ENCODE measurements around the gene TMEM205. TPM values are rescaled to one million over a fixed set of nuclear protein-coding genes. Genes with fewer than 3 reads are reported as not detected.

The TMEM205 gene
- total RNA-seq, 6 donors from 2014 or later = 85.9 to 260 (median 132) TPM

DNA sequence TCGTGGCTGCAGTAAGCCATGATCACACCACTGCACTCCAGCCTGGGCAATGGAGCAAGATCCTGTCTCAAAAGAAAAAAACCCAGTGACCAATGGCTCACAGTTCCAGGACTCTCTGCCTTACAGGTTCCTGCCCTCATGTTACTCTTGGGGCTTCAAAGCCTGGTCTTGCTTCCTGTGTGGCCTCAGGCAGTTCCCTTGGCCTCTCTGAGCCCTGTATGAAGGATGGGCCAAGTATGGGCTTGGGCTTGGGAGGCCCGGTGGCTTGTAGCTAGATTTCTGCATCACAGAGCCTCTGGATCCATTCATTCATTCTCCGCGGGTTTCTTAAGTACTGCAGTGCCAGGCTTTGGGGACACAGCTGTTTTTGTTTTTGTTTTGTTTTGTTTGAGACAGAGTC is 50.9 kb downstream of the TMEM205 start:
- TF ChIP-seq, protein P1, sequence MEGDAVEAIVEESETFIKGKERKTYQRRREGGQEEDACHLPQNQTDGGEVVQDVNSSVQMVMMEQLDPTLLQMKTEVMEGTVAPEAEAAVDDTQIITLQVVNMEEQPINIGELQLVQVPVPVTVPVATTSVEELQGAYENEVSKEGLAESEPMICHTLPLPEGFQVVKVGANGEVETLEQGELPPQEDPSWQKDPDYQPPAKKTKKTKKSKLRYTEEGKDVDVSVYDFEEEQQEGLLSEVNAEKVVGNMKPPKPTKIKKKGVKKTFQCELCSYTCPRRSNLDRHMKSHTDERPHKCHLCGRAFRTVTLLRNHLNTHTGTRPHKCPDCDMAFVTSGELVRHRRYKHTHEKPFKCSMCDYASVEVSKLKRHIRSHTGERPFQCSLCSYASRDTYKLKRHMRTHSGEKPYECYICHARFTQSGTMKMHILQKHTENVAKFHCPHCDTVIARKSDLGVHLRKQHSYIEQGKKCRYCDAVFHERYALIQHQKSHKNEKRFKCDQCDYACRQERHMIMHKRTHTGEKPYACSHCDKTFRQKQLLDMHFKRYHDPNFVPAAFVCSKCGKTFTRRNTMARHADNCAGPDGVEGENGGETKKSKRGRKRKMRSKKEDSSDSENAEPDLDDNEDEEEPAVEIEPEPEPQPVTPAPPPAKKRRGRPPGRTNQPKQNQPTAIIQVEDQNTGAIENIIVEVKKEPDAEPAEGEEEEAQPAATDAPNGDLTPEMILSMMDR (IDR thresholded peaks at IDR 0.05) = no peak
- TF ChIP-seq POLR2AphosphoS5 (IDR thresholded peaks at IDR 0.05) (no peak), EP300 (IDR thresholded peaks at IDR 0.05) (no peak), POLR2A (IDR thresholded peaks at IDR 0.05) (no peak)
- no peak overlapping the region for H3K4me3 ChIP-seq
- ATAC-seq (ENCODE audit: low FRiP score in 2 of 2) (no peak), DNase-seq (no peak)
- no peaks in the 10 kb centered on the region for H3K36me3 ChIP-seq
- no peaks in the 10 kb centered on the region for H3K9me3 ChIP-seq
- H3K4me1 ChIP-seq = peaks cover 16 to 25% (median 22%) of the 10 kb centered on the region in 4 donors
- no peaks in the 10 kb centered on the region for H3K27me3 ChIP-seq
- peak overlapping the region in 2 of 4 donors; percentile 35 to 48 for H3K27ac ChIP-seq
- WGBS, 2 donors = 85% methylated on average over 4 of the region's 4 CpGs

DNA sequence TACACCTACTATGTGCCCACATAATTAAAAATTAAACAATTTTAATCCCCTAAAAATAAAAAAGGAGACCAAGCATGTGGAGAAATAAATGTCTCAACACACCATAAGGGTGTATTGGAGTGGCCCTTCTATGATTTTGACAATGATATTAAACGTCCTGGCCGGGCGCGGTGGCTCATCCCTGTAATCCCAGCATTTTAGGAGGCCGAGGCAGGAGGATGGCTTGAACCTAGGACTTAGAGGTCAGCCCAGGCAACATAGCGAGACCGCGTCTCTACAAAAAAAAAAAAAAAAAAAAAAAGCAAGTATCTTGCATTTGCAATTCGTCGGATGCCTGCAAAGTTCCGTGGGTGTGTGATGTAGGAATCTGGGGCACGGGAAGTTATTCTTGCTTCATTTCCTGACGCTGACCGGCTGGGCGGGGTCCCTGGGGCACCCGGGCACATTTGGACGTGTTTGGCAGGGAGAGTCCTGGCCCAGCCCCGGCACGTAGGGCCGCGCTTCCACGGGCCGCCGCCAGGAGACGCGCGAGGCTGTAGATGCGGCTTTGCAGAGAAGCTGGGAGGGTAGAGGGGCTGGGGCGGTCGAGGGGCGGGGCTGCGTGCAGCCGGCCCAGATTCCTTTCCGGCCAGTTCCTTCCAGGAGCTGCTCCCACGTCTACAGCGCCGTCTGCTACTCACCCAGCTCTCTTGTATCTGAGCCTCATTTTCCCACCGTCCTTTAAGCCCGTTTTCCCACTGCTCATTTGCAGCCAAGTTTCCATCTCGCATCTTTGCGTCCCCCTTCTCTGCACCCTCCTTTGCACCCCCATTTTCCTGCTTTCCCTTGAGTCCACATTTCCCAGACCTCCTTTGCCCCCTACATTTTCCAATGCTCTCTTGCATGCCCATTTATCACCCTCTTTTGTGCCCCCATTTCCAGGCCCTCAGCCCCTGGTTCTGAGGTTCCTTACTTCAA is 52.4 kb downstream of the TMEM205 start:
- H3K27ac ChIP-seq = peak overlapping the region; percentile 45 to 76 (median 65)
- peaks cover 16 to 25% (median 22%) of the 10 kb centered on the region in 4 donors for H3K4me1 ChIP-seq
- no peaks in the 10 kb centered on the region for H3K36me3 ChIP-seq
- TF ChIP-seq POLR2AphosphoS5 (IDR thresholded peaks at IDR 0.05) (peak; percentile 82 to 92), EP300 (IDR thresholded peaks at IDR 0.05) (peak in 2 of 4 donors; percentile 65 to 81), POLR2A (IDR thresholded peaks at IDR 0.05) (no peak)
- TF ChIP-seq, protein P1 (IDR thresholded peaks at IDR 0.05) = peak; percentile 98 to 100 (median 99)
- DNase-seq = peak; percentile 98 to 100
- peak; percentile 98 to 99 for ATAC-seq (ENCODE audit: low FRiP score in 2 of 2)
- no peaks in the 10 kb centered on the region for H3K9me3 ChIP-seq
- H3K4me3 ChIP-seq = peak overlapping the region in 2 of 4 donors; percentile 13 to 33
- H3K27me3 ChIP-seq = no peaks in the 10 kb centered on the region
- WGBS, 2 donors = 5% methylated on average over 34 to 38 of the region's 41 CpGs

Other genes with a start within 250 kb of the TMEM205 start
- 10 to 100 TPM in 1 of 6 donors, 1 to 10 TPM in 4, not detected in 1; 1.4 to 13.3 (median 2.1) TPM for gene SPC24, start 190.5 kb downstream of the TMEM205 start, total RNA-seq
- gene KANK2, start 148.7 kb downstream of the TMEM205 start, total RNA-seq = 100 to 1,000 TPM; 144 to 295 (median 240) TPM
- gene ANGPTL8, start 106.6 kb downstream of the TMEM205 start, total RNA-seq = 1 to 10 TPM in 1 of 6 donors, not detected in 5; 5.2 TPM
- 100 to 1,000 TPM in 3 of 6 donors, 10 to 100 TPM in 3; 34.5 to 203 (median 116) TPM for gene DOCK6, start 83.7 kb downstream of the TMEM205 start, total RNA-seq
- gene TSPAN16, start 50.1 kb downstream of the TMEM205 start, total RNA-seq = not detected
- 10 to 100 TPM; 22.6 to 59.2 (median 30.7) TPM for gene RAB3D, start 6.6 kb downstream of the TMEM205 start, total RNA-seq
- gene CCDC159, start 251 bp upstream of the TMEM205 start, total RNA-seq = 100 to 1,000 TPM in 1 of 6 donors, 10 to 100 TPM in 5; 17.5 to 176 (median 33.3) TPM
- 10 to 100 TPM; 10.8 to 53.8 (median 26.0) TPM for gene PLPPR2, start 9.2 kb upstream of the TMEM205 start, total RNA-seq
- 10 to 100 TPM in 1 of 6 donors, 1 to 10 TPM in 4, under 1 TPM in 1; 0.89 to 13.6 (median 3.7) TPM for gene SWSAP1, start 28.4 kb upstream of the TMEM205 start, total RNA-seq
- gene EPOR, start 38.0 kb upstream of the TMEM205 start, total RNA-seq = 10 to 100 TPM in 4 of 6 donors, 1 to 10 TPM in 2; 7.5 to 45.1 (median 15.5) TPM
- 100 to 1,000 TPM in 1 of 6 donors, 10 to 100 TPM in 5; 18.5 to 242 (median 44.6) TPM for gene RGL3, start 73.0 kb upstream of the TMEM205 start, total RNA-seq
- 10 to 100 TPM in 1 of 6 donors, 1 to 10 TPM in 4, under 1 TPM in 1; 0.34 to 11.1 (median 4.1) TPM for gene ODAD3, start 88.9 kb upstream of the TMEM205 start, total RNA-seq
- gene PRKCSH, start 89.4 kb upstream of the TMEM205 start, total RNA-seq = 100 to 1,000 TPM; 124 to 341 (median 187) TPM
- under 1 TPM in 1 of 6 donors, not detected in 5; 0.03 TPM for gene ELAVL3, start 134.8 kb upstream of the TMEM205 start, total RNA-seq
- 10 to 100 TPM in 3 of 6 donors, 1 to 10 TPM in 3; 6.8 to 30.4 (median 10.3) TPM for gene ZNF653, start 159.6 kb upstream of the TMEM205 start, total RNA-seq
- 10 to 100 TPM; 32.1 to 77.5 (median 48.6) TPM for gene ECSIT, start 182.9 kb upstream of the TMEM205 start, total RNA-seq
- 10 to 100 TPM in 5 of 6 donors, 1 to 10 TPM in 1; 3.1 to 47.9 (median 20.7) TPM for gene CNN1, start 192.6 kb upstream of the TMEM205 start, total RNA-seq
- 10 to 100 TPM; 21.0 to 58.3 (median 42.9) TPM for gene ELOF1, start 213.0 kb upstream of the TMEM205 start, total RNA-seq
- 100 to 1,000 TPM; 169 to 650 (median 349) TPM for gene ACP5, start 231.4 kb upstream of the TMEM205 start, total RNA-seq